GM12878 (cell line): Measurements from ENCODE around the gene LINGO1. TPM values are rescaled to one million over a fixed set of nuclear protein-coding genes. Genes with fewer than 3 reads are reported as not detected.

Experiments used
- ATAC-seq: fragments of 200-7000 bp; cut with Tn5 transposase; 3 replicates; pipeline ENCODE4 v1.9.1; 2020; ENCODE audit warnings: mild to moderate bottlenecking, moderate library complexity
- BruUV-seq: library from RNA; stranded (reverse); fragments of 400-500 nt; replicated peaks from 2 replicates; lab custom pipeline; 2021; lab: Mats Ljungman, UMichigan
- CTCF ChIA-PET: fragments of 300-600 bp; sonication (Branson Sonifier 250); formaldehyde crosslinking; extraction: SDS; loops from one replicate; lab custom pipeline; 2021; ENCODE audit warnings: inconsistent platforms; lab: Yijun Ruan, JAX
- POLR2A ChIA-PET: fragments of 350-600 bp; formaldehyde crosslinking; extraction: SDS; loops from one replicate; lab custom pipeline; 2021; ENCODE audit warnings: inconsistent platforms; lab: Charles Lee
- RAD21 ChIA-PET: fragments of 300-600 bp; sonication (Branson Sonifier 250); formaldehyde crosslinking; loops from one replicate; lab custom pipeline; 2023; ENCODE audit warnings: antibody characterized with exemption; ENCODE audit not compliant: unreplicated experiment; lab: Charles Lee
- SMC1A ChIA-PET: fragments of 300-600 bp; sonication (Branson Sonifier 250); formaldehyde crosslinking; loops from one replicate; lab custom pipeline; 2023; ENCODE audit not compliant: unreplicated experiment, uncharacterized antibody; lab: Charles Lee
- DNase-seq: peaks from one replicate; pipeline ENCODE4 v3.0.0-alpha.2; 2011; ENCODE audit warnings: low read depth, low spot score
- FAIRE-seq: peaks from 3 replicates; lab custom pipeline; 2011; peaks lifted over from hg19 to GRCh38; lab: Jason Lieb, UNC
- H2AFZ ChIP-seq: 2 replicates; pipeline ENCODE4 v1.6.0; 2011; ENCODE audit warnings: low read depth, low read length, control low read depth; ENCODE audit not compliant: control insufficient read depth
- H3K27ac ChIP-seq: 2 replicates; pipeline ENCODE4 v1.5.1; 2011; ENCODE audit warnings: control low read depth; ENCODE audit not compliant: control insufficient read depth, insufficient read depth
- H3K27me3 ChIP-seq, 2 experiments: replicated peaks in 1 of 2; 2 replicates each; pipeline versions ENCODE4 v1.6.0 to v1.6.1; 2011; ENCODE audit warnings: low read length in 1 of 2; ENCODE audit not compliant: control insufficient read depth in 2 of 2, insufficient read depth in 2 of 2
- H3K36me3 ChIP-seq, 2 experiments: 2 replicates each; pipeline ENCODE4 v1.5.1; 2011; ENCODE audit warnings: low read length in 1 of 2; ENCODE audit not compliant: control insufficient read depth in 2 of 2, insufficient read depth in 2 of 2
- H3K4me1 ChIP-seq: 2 replicates; pipeline ENCODE4 v1.6.1; 2011; ENCODE audit warnings: mild to moderate bottlenecking, low read length, moderate library complexity, mixed read lengths; ENCODE audit not compliant: control insufficient read depth, insufficient read depth
- H3K4me2 ChIP-seq: 2 replicates; pipeline ENCODE4 v1.6.0; 2011; ENCODE audit warnings: control low read depth; ENCODE audit not compliant: control insufficient read depth, insufficient read depth
- H3K4me3 ChIP-seq: fragments of 200-600 bp; sonication (generic); 2 replicates; pipeline ENCODE4 v1.5.1; 2016
- H3K79me2 ChIP-seq: 2 replicates; pipeline ENCODE4 v1.6.0; 2011; ENCODE audit warnings: low read length; ENCODE audit not compliant: control insufficient read depth, insufficient read depth
- H3K9ac ChIP-seq: 2 replicates; pipeline ENCODE4 v1.8.0; 2011; ENCODE audit warnings: low read length, control low read depth, mixed read lengths; ENCODE audit not compliant: control insufficient read depth, insufficient read depth
- H3K9me3 ChIP-seq: replicated peaks from 3 replicates; pipeline ENCODE4 v1.5.1; 2011; ENCODE audit warnings: mild to moderate bottlenecking, low read length; ENCODE audit not compliant: control insufficient read depth, insufficient read depth
- H4K20me1 ChIP-seq: 2 replicates; pipeline ENCODE4 v1.6.0; 2011; ENCODE audit not compliant: control insufficient read depth, insufficient read depth
- BACH1 ChIP-seq: fragments of 450-650 bp; IDR thresholded peaks from 2 replicates; pipeline ENCODE4 v1.6.1; 2017; ENCODE audit warnings: mild to moderate bottlenecking, borderline replicate concordance
- CBX3 ChIP-seq: fragments of 200-600 bp; sonication (generic); IDR thresholded peaks from 2 replicates; pipeline ENCODE4 v1.6.1; 2016; ENCODE audit warnings: low read depth, borderline replicate concordance
- CREB1 ChIP-seq: IDR thresholded peaks from 2 replicates; pipeline ENCODE4 v1.6.1; 2012; ENCODE audit warnings: low read depth, mild to moderate bottlenecking, inconsistent platforms
- ETV6 ChIP-seq, 2 experiments: fragments of 450-650 bp in 1 of 2; IDR thresholded peaks in 1 of 2; conservative IDR thresholded peaks in 1 of 2; 2 replicates each; pipeline ENCODE4 v1.6.1; 2014; ENCODE audit warnings: antibody characterized with exemption in 1 of 2, borderline replicate concordance in 1 of 2, low read depth in 1 of 2, mild to moderate bottlenecking in 1 of 2, moderate library complexity in 1 of 2
- GATAD2B ChIP-seq: fragments of 450-650 bp; conservative IDR thresholded peaks from 2 replicates; pipeline ENCODE4 v1.6.1; 2017; ENCODE audit warnings: low read depth, mild to moderate bottlenecking, moderate library complexity
- HCFC1 ChIP-seq: fragments of 150-350 bp; IDR thresholded peaks from 2 replicates; pipeline ENCODE4 v1.6.1; 2014; ENCODE audit warnings: low read length
- IKZF1 ChIP-seq: fragments of 450-650 bp; conservative IDR thresholded peaks from 2 replicates; pipeline ENCODE4 v1.6.1; 2017; ENCODE audit warnings: antibody characterized with exemption, mild to moderate bottlenecking
- MLLT1 ChIP-seq: fragments of 450-650 bp; IDR thresholded peaks from 2 replicates; pipeline ENCODE4 v1.6.1; 2016; ENCODE audit warnings: mild to moderate bottlenecking
- MYC ChIP-seq: IDR thresholded peaks from 2 replicates; pipeline ENCODE4 v1.6.1; 2011; ENCODE audit warnings: mild to moderate bottlenecking, low read length, moderate library complexity, inconsistent platforms; ENCODE audit not compliant: insufficient read depth, insufficient replicate concordance, insufficient read length, severe bottlenecking
- NBN ChIP-seq: fragments of 450-650 bp; IDR thresholded peaks from 2 replicates; pipeline ENCODE4 v1.6.1; 2016
- NKRF ChIP-seq: fragments of 450-650 bp; conservative IDR thresholded peaks from 2 replicates; pipeline ENCODE4 v1.6.1; 2017; ENCODE audit warnings: mild to moderate bottlenecking, moderate library complexity
- PRDM15 ChIP-seq: fragments of 450-650 bp; formaldehyde crosslinking; IDR thresholded peaks from 2 replicates; pipeline ENCODE4 v1.4.0; 2020; ENCODE audit warnings: mild to moderate bottlenecking, moderate library complexity
- RAD51 ChIP-seq: fragments of 450-650 bp; IDR thresholded peaks from 2 replicates; pipeline ENCODE4 v1.6.1; 2016; ENCODE audit warnings: moderate library complexity, mild to moderate bottlenecking, inconsistent platforms
- SIX5 ChIP-seq: IDR thresholded peaks from 2 replicates; pipeline ENCODE4 v1.6.1; 2011; ENCODE audit warnings: mild to moderate bottlenecking, low read depth, low read length, moderate library complexity; ENCODE audit not compliant: severe bottlenecking
- SMAD1 ChIP-seq: fragments of 450-650 bp; IDR thresholded peaks from 2 replicates; pipeline ENCODE4 v1.6.1; 2018; ENCODE audit warnings: mild to moderate bottlenecking, low read depth; ENCODE audit not compliant: partially characterized antibody
- SP1 ChIP-seq: IDR thresholded peaks from one replicate; pipeline ENCODE4 v1.6.1; 2011; ENCODE audit warnings: low read depth, low read length
- SRF ChIP-seq, 2 experiments: IDR thresholded peaks; 2 replicates each; pipeline ENCODE4 v1.6.1; 2011; ENCODE audit warnings: low read depth in 2 of 2, low read length in 2 of 2, mild to moderate bottlenecking in 1 of 2, moderate library complexity in 1 of 2
- TARDBP ChIP-seq: IDR thresholded peaks from 2 replicates; pipeline ENCODE4 v1.6.1; 2016; ENCODE audit warnings: borderline replicate concordance
- ZNF217 ChIP-seq: fragments of 450-650 bp; IDR thresholded peaks from 2 replicates; pipeline ENCODE4 v1.6.1; 2017; ENCODE audit warnings: antibody characterized with exemption, mild to moderate bottlenecking
- ZNF274 ChIP-seq: IDR thresholded peaks from one replicate; pipeline ENCODE4 v1.8.0; 2011; ENCODE audit not compliant: insufficient read length, insufficient read depth
- WGBS: methylation state at CpG from one replicate; pipeline ENCODE4 v1.1.6; 2016; ENCODE audit warnings: low lambda C conversion rate; ENCODE audit not compliant: insufficient replicate concordance, insufficient coverage; ENCODE audit errors: missing lambda C conversion rate; 5-methylcytosine and 5-hydroxymethylcytosine counted together
- in situ Hi-C: fragments of 300-500 bp; cut with MboI; formaldehyde crosslinking; loops from 9 replicates; pipeline ENCODE4 v1.14.3; 2018; ENCODE audit warnings: mixed read lengths
- intact Hi-C: fragments of 100-400 bp; cut with micrococcal nuclease; formaldehyde crosslinking; loops from one replicate; pipeline ENCODE4 v1.14.2; 2022; ENCODE audit not compliant: unreplicated experiment
- polyA plus RNA-seq, 11 experiments: library from polyadenylated mRNA; depleted of rRNA in 4 of 11; unstranded in 6 of 11; stranded (reverse) in 5 of 11; fragments of >200 nt; fragmentation: Nextera tagmentation in 4 of 11; fragmentation: Illumina TruSeq in 1 of 11; extraction: Ambion mirVana in 4 of 11; extraction: Trizol in 1 of 11; gene quantifications; 1 replicate in 1 of 11; 2 replicates in 10 of 11; pipeline versions ENCODE4 v1.2.1 to v1.2.3, GENCODE V29; 2011 to 2016; ENCODE audit warnings: inconsistent platforms in 2 of 11, missing spikeins in 2 of 11, low read depth in 1 of 11
- total RNA-seq, 4 experiments: library from RNA; depleted of rRNA in 3 of 4; stranded (reverse); fragments of >200 nt in 3 of 4; fragmentation: Illumina TruSeq in 1 of 4; extraction: Trizol in 1 of 4; gene quantifications; 2 replicates each; pipeline versions ENCODE4 v1.2.1 to v1.2.3, GENCODE V29; 2013 to 2021

The LINGO1 gene
- total and polyA plus RNA-seq, 10 of the 15 experiments (the other 5 are each of a cell fraction or from before 2014, with no cell fraction given) = 0.04 to 3.9 (median 0.17) TPM; not detected in 6

- Histone ChIP-seq H2AFZ (no peak overlapping the region), H3K79me2 (no peaks in the 10 kb centered on the region), H4K20me1 (no peaks in the 10 kb centered on the region), H3K4me3 (no peak overlapping the region), H3K27ac (no peak overlapping the region), H3K9me3 (no peaks in the 10 kb centered on the region), H3K27me3 (no peaks in the 10 kb centered on the region), H3K36me3 (no peaks in the 10 kb centered on the region)
- SMC1A ChIA-PET = interaction anchor here (1.3 kb wide), 1 partner anchor 157 kb away, joined by 3 read pairs; no protein-coding TSS in a partner anchor
- POLR2A ChIA-PET = no interaction called here
- intact Hi-C loops = no loop called here
- no peak for DNase-seq
- in situ Hi-C loops = no loop called here
- no peak for FAIRE-seq
- no TSS peak for BruUV-seq
- no peak for TF ChIP-seq BACH1
- no peak for TF ChIP-seq SIX5
- no peak for TF ChIP-seq TARDBP
- no peak for TF ChIP-seq SP1
- no peak for TF ChIP-seq NKRF
- no peak for TF ChIP-seq PRDM15
- no peak for TF ChIP-seq CREB1
- no peak for TF ChIP-seq CBX3
- TF ChIP-seq MLLT1 = no peak
- no peak for TF ChIP-seq ZNF274
- no peak for TF ChIP-seq RAD51
- TF ChIP-seq NBN = no peak
- TF ChIP-seq MYC = no peak
- no peak for TF ChIP-seq GATAD2B
- no peak for TF ChIP-seq SRF (IDR thresholded peaks at IDR 0.05; ENCODE audit: low read depth in 2 of 2, low read length in 2 of 2)
- no peak for TF ChIP-seq SMAD1
- no peak for TF ChIP-seq IKZF1
- no peak for TF ChIP-seq ETV6 (conservative IDR thresholded peaks at IDR 0.05 in 1 of 2, IDR thresholded peaks at IDR 0.05 in 1 of 2; ENCODE audit: borderline replicate concordance in 1 of 2, low read depth in 1 of 2)
- TF ChIP-seq ZNF217 = no peak
- TF ChIP-seq HCFC1 = no peak
- TF ChIP-seq, all 136 proteins: peak for 0
- WGBS = 41% methylated on average over 5 of the region's 5 CpGs
- Histone ChIP-seq H3K9ac (no peak overlapping the region), H3K4me1 (no peaks in the 10 kb centered on the region), H3K4me2 (no peak overlapping the region)
- ChIA-PET RAD21 (interaction anchor here (1.1 kb wide), 1 partner anchor 30 kb away, joined by 4 read pairs; no protein-coding TSS in a partner anchor), CTCF (interaction anchor here (0.9 to 1.3 kb wide), 2 partner anchors 29 to 157 kb away, joined by 3 to 4 read pairs; no protein-coding TSS in a partner anchor)
- ATAC-seq = no peak
These were observed 31.7 kb upstream of the LINGO1 start for GRCh38 chr15:77664428-77664827.
